NCI-H774 (cell line): ENCODE results near the gene KANSL1.

Source experiments
- DNase-seq: peaks from one replicate; lab custom pipeline; 2025; lab: John Stamatoyannopoulos, UW

KANSL1 gene

DNA sequence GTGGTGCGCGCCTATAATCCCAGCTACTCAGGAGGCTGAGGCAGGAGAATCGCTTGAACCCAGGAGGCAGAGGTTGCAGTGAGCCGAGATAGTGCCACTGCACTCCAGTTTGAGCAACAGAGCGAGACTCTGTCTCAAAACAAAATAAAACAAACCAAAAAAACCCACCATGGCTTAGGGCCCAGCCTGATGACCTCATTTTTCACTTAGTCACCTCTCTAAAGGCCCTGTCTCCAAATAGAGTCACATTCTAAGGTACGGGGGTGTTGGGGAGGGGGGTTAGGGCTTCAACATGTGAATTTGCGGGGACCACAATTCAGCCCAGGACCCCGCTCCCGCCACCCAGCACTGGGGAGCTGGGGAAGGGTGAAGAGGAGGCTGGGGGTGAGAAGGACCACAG, 195.6 kb downstream of the KANSL1 start:
- DNase-seq, result no peak

DNA sequence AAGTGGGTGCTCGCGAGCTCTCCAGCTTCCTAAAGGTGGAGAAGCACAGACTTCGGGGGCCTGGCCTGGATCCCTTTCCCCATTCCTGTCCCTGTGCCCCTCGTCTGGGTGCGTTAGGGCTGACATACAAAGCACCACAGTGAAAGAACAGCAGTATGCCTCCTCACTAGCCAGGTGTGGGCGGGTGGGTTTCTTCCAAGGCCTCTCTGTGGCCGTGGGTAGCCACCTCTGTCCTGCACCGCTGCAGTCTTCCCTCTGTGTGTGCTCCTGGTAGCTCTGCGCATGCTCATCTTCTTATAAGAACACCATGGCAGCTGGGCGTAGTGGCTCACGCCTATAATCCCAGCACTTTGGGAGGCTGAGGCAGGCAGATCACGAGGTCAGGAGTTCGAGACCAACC, 196.1 kb downstream of the KANSL1 start:
- no peak for DNase-seq

DNA sequence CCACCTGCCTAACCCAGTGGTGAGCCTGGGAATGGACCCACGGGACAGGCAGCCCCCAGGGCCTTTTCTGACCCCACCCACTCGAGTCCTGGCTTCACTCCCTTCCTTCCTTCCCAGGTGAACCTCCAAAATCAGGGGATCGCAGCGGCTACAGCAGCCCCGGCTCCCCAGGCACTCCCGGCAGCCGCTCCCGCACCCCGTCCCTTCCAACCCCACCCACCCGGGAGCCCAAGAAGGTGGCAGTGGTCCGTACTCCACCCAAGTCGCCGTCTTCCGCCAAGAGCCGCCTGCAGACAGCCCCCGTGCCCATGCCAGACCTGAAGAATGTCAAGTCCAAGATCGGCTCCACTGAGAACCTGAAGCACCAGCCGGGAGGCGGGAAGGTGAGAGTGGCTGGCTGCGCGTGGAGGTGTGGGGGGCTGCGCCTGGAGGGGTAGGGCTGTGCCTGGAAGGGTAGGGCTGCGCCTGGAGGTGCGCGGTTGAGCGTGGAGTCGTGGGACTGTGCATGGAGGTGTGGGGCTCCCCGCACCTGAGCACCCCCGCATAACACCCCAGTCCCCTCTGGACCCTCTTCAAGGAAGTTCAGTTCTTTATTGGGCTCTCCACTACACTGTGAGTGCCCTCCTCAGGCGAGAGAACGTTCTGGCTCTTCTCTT, 196.8 kb downstream of the KANSL1 start:
- no peak for DNase-seq

DNA sequence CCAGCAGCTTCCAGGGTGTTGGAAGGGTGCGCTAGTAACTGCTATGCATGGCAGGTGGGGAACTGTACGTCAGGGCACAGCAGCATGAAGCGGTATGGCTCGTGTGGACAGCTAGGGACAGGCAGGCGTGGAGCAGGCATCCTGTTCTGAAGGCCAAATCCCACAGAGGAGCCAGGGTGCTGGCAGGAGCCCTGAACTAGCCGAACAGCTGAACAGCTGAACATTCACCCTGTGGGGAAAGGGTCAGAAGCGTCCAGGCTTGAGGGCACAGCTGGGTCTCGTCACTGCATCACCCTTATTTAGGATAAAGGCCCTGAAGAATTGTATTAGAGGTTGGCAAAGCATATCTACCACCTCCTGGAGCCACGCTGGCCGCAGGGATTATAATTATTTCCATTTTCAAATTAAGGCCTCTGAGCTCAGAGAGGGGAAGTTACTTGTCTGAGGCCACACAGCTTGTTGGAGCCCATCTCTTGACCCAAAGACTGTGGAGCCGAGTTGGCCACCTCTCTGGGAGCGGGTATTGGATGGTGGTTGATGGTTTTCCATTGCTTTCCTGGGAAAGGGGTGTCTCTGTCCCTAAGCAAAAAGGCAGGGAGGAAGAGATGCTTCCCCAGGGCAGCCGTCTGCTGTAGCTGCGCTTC, 197.5 kb downstream of the KANSL1 start:
- no peak for DNase-seq

DNA sequence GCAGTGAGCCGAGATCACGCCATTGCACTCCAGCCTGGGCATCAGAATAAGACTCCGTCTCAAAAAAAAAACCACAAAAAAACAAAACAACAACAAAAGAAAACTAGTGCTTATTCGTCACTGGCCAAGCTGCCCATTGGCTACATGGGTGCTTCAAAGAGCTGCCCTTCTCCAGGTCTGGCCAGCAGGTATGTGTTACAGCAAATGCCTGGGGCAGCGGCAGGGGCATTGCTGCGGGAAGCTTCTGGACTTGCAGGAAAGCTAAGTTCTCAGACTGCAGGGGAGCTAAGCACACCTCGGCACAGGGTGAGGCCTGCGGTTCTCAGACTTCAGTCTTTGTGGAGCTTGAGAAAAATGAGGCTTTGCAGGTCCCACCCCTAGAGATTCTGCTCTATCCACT, 198.2 kb downstream of the KANSL1 start:
- DNase-seq, result no peak

DNA sequence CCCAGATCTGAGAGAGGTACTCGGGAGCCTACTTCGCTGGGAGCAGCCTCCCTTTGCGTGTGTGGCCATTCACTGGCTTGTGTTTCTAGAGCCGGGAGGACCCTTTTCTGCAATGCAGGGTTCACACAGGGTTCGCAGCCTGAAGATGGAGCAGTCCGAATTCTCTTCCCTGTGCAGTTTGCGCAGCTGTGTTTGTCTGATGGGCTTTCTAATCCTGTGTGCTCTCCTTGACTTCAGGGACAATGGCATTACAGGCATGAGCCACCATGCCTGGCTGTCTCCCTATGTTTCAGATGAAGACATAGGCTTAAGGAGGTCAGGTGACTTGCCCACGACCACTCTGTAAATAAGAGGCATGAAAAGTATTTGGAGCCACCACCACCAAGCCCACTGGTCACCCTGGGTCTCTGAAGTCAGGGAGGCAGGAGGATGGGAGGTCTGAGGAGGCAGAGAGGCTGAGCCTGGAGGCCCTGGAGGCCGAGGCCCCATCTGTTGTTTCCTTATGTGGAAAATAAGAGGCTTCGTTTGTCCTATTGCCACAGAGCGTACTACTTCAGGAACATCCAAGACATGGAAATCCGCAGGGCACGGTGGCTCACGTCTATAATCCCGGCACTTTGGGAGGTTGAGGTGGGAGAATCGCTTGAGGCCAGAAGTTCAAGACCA, 199.1 kb downstream of the KANSL1 start:
- DNase-seq, result no peak

DNA sequence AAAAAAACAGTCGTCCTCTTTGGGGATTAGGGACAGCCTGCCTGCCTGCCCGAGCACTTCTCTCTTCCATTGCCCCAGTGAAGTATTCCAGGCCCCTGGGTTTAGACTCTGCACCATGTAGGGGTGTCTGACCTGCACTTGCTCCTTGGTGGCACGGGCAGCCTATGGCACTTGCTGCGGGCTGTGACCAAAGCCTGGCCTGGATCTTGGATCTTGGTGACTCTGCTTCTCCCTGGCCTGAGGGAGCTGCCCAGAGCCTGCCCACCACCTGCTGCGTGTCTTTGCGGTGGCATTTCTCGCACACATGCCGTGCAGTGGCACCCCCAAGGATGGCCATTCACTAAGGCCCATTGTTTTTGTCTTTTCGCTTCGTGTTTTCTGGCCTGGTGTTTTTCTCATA, 200.3 kb downstream of the KANSL1 start:
- no peak for DNase-seq

DNA sequence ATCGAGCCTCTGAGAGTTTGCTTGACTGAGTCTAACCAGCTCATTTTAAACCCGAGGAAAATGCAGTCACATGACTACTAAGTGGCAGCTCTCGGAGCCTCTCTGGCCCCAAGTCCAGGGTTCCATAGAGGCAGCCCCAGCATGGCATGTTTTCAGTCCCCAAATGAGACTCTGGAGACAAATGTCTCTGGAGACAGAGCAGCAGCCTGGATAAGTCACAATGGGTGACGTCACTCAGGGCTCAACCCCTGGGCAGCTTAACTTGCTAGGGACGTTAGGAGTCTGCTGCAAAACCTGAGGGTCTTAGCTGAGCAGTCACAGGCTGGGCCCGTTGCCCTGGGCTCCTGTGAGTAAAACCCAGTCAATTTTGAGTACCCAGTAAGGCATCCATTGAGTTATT, 201.1 kb downstream of the KANSL1 start:
- DNase-seq, result no peak

DNA sequence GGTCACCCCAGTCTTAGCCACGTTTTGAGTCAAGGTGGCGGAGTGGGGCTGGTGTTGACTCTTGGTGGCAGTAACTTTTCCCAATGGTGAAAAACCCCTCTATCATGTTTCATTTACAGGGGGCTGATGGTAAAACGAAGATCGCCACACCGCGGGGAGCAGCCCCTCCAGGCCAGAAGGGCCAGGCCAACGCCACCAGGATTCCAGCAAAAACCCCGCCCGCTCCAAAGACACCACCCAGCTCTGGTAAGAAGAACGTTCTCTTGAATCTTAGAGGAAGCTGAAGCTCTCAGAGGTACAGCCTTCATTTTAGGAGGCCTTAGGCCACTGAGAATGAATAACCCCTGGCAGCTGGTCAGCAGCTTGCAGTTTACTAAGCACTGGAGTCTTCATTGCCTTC, 201.9 kb downstream of the KANSL1 start:
- DNase-seq, result no peak

DNA sequence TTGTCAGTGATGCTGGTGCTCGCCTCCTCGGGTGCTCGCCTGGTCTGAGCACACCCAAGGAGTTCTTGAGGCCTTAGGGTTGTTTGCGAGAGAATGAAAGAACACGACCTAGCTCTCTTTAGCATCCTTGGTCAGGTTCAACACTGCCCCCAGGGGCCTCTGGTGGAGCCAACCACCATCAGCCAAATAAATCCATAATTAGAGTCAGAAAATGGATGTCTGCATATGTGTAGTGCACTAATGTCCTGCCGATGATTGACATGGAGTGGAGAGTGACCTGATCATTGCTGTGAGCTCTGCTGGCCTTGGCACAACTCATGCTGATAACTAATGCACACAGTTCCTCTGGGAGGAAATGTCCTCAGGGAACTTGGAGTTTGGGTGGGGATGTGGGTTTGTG, 202.3 kb downstream of the KANSL1 start:
- DNase-seq, result no peak

DNA sequence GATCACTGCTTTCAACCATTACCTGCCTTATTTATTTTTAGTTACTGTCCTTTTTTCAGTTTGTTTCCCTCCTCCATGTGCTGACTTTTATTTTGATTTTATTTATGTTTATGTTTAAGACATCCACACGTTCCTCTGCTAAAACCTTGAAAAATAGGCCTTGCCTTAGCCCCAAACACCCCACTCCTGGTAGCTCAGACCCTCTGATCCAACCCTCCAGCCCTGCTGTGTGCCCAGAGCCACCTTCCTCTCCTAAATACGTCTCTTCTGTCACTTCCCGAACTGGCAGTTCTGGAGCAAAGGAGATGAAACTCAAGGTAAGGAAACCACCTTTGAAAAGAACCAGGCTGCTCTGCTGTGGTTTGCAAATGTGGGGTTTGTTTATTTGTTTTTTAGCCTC, 203.5 kb downstream of the KANSL1 start:
- DNase-seq, result no peak

DNA sequence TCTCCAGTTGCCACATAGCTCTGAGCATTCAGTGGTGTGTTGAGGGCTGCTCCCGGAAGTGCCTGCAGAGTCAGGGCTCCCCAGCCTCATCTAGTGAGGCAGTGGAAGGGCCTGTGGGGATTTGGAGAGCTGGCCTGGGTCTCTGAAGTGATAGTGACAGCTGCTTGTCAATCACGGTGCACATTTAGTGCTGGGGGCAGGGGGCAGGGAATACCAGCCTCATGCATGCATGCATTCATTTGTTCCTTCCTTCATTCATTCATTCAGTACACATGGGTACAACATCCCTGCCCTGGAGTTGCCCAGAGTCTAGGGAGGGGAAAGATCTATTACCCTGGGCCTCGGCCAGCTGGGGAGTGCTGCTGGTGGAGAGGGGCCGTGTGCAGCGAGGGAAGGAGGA, 205.5 kb downstream of the KANSL1 start:
- no peak for DNase-seq

DNA sequence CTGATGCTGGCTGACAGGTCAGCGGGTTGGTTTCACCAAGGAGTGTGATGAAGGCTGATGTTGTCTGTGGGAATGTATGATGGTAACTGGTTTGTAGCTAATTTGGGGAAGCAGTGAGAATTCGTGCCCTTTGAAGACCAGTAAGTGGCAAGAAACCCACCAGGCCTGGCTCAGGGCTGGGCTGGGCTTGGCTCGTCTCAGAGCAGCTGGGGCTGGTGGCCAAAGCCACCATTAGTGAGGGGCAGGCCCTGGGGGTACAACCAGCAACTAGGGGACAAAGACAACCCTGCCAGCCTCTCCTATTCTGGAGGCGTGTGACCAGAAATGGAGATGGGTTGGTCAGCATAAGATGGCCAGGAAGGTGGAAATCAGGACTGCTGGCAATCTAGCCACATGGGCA, 207.2 kb downstream of the KANSL1 start:
- no peak for DNase-seq

DNA sequence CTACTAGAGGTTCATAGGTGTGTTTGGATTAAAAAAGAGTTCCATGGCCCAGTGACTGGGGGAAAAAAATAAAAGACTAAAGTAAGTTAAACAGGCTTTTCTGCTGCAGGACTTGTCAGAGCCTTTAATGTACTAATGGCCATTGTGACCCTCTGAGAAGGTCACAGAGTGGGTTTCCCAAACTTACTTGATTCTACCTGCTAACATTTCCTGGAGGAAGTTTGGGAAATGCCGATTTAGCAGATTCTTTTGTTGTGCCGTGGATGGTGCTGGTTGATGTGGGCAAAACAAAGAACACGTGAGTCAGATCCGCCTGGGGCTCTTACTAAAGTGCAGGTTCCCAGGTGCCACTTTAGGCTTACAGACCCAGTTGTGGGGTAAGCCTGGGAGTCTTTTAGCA, 207.8 kb downstream of the KANSL1 start:
- no peak for DNase-seq

DNA sequence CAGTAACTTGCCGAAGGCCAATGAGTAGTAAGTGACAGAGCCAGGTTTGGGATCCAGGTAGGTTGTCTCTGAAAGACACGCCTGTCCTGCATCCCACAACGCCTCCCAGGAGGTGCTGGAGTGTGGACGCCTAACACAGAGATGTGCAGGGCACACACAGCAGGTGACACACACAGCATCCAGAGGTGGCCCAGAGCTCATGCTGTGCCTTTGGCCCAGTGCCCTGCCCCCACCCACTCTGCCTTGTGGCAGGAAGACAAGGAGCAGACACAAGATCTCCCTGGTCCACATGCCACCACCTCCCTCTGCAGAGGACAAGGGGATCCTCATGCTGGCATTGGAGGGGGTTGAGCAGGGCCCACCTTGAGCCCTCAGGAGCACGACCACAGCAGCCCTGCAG, 208.9 kb downstream of the KANSL1 start:
- no peak for DNase-seq

DNA sequence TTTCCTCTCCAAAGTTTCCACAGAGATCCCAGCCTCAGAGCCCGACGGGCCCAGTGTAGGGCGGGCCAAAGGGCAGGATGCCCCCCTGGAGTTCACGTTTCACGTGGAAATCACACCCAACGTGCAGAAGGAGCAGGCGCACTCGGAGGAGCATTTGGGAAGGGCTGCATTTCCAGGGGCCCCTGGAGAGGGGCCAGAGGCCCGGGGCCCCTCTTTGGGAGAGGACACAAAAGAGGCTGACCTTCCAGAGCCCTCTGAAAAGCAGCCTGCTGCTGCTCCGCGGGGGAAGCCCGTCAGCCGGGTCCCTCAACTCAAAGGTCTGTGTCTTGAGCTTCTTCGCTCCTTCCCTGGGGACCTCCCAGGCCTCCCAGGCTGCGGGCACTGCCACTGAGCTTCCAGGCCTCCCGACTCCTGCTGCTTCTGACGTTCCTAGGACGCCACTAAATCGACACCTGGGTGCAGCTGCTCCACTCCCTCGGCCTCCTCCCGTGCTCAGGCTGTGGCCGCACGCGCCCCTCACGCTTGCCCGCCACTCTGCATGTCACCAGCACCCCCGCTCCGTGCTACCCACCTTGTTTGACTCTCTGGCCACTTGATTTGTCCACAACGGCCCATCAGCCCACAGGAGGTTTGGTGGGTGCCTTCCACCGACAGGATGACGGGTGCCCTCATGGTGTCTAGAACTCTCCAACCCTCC, 209.5 kb downstream of the KANSL1 start:
- no peak for DNase-seq

DNA sequence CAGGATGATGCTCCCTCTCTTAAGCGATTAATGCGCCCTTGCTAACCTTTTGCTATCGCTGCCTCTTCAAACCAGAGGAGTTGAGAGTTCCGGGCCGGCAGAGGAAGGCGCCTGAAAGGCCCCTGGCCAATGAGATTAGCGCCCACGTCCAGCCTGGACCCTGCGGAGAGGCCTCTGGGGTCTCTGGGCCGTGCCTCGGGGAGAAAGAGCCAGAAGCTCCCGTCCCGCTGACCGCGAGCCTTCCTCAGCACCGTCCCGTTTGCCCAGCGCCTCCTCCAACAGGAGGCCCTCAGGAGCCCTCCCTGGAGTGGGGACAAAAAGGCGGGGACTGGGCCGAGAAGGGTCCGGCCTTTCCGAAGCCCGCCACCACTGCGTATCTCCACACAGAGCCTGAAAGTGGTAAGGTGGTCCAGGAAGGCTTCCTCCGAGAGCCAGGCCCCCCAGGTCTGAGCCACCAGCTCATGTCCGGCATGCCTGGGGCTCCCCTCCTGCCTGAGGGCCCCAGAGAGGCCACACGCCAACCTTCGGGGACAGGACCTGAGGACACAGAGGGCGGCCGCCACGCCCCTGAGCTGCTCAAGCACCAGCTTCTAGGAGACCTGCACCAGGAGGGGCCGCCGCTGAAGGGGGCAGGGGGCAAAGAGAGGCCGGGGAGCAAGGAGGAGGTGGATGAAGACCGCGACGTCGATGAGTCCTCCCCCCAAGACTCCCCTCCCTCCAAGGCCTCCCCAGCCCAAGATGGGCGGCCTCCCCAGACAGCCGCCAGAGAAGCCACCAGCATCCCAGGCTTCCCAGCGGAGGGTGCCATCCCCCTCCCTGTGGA, 210.2 kb downstream of the KANSL1 start:
- no peak for DNase-seq

DNA sequence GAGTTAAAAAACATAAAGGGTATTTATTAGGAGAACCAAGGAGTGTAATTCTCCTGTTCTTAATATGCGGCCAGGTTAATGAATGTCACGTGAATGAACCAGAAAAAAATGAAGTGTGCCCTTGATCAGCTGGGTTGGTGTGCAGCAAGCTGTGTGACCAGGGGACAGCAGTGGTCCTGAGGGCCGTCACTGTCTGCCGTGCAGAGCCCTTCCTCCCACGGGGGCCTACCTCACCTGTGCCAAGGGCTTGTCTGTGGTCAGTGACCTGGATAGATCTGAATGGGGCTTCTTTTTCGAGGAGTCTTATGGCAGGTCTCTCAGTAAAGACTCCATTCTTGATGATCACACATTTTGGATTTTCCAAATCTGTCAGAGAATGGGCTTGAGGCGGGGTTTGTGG, 211.9 kb downstream of the KANSL1 start:
- no peak for DNase-seq

DNA sequence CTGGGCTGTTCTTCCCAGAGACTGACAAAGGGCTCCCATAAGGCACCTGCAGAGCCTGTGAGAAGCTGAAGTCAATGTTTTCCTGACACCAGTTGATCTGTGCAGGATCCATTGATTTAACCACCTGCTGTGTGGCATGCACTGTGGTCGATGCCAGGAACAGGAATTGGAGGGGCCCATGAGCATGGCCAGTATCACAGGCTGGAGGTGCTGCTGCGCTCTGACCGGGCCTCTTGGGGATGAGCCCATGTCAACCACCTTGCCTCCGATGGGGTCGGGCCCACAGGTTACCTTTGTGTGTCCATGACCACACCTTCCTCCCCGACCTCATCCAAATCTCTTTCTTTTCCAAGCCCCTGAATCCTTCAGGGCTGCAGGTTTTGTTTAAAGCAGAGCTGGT, 212.4 kb downstream of the KANSL1 start:
- no peak for DNase-seq
